ENCODE measurements around the gene PLD4.
A peak's percentile ranks its signal among the peaks of the same experiment; 100 is the strongest.

PLD4 gene

DNA sequence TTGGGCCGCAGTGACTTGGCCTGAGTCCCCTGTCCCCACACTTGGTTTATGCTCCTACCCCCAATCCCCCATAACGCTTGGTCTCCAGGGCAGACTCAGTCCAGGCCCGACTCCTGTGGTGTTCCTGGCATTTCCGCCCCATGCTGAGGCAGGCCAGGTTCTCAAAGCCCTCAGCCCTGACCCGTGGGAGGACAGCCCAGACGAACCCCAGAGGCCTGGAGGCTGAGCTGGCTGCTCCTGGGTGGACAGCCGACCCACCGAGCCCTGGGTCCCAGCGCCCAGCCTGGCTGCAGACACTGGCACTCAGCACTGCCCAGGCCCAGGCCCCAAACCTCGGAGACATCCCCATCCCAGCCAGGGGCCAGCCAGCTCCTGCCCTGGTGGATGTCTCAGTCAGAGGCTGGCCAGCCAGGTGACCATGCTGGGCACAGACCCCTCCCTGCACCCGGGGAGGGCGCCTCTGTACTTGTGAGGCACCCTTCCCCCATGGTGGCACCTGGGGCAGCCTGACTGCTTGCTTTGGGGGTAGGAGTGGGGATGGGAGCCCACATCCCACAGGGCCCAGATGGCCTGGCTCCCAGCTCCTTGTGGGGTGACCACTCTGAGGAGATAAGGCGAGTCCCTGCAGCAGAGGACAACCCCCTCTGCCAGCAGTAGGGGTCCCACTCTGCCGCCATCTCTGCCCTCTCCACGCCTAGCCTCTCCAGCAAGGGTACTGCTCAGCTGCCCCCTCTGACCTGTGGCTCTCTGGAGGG is 1.4 kb downstream of the PLD4 start:
- Histone ChIP-seq H3K27me3 (ENCODE audit: insufficient read depth, low read length) (peaks cover 7% of the 10 kb centered on the region), H3K27ac (ENCODE audit: low read depth, low read length) (no peak overlapping the region), H4K91ac (ENCODE audit: low read depth, low read length) (no peak overlapping the region), H3K4me1 (ENCODE audit: control insufficient read depth in 1 of 2, insufficient read depth in 2 of 2, low read length in 2 of 2) (no peaks in the 10 kb centered on the region), H3K18ac (ENCODE audit: low read length) (no peak overlapping the region), H3K4me2 (ENCODE audit: low read length) (no peak overlapping the region), H3K79me1 (ENCODE audit: low read length) (no peaks in the 10 kb centered on the region), H3K14ac (ENCODE audit: low read length) (no peak overlapping the region), H2AK5ac (ENCODE audit: low read length) (no peak overlapping the region), H3K23ac (ENCODE audit: low read length) (no peak overlapping the region), H3K36me3 (ENCODE audit: control insufficient read depth in 1 of 2, insufficient read depth in 2 of 2, low read length in 2 of 2) (no peaks in the 10 kb centered on the region), H4K12ac (ENCODE audit: low read depth, low read length) (no peak overlapping the region), H2BK5ac (ENCODE audit: low read depth, low read length, poor library complexity) (no peak overlapping the region), H2BK120ac (ENCODE audit: insufficient read depth, low read length, poor library complexity) (no peak overlapping the region), H2AFZ (ENCODE audit: insufficient read depth, low read length, poor library complexity) (no peak overlapping the region), H3K79me2 (ENCODE audit: control insufficient read depth, insufficient read depth, low read length, poor library complexity) (no peaks in the 10 kb centered on the region), H4K8ac (ENCODE audit: low read depth, low read length) (no peak overlapping the region), H3K4ac (ENCODE audit: low read depth, low read length) (no peak overlapping the region), H2BK12ac (ENCODE audit: low read length) (no peak overlapping the region), H3K9ac (ENCODE audit: low read length) (no peak overlapping the region), H3K9me3 (ENCODE audit: insufficient read depth, low read depth, low read length) (peaks cover 8% of the 10 kb centered on the region), H3K4me3 (ENCODE audit: low read depth, low read length) (no peak overlapping the region)
- no peak for DNase-seq
- no CpG with 5 or more reads among the region's 15 CpGs for WGBS (ENCODE audit: extremely low coverage, insufficient coverage, insufficient read length)

GRCh38 chr14:104926619-104927431 is 2.1 kb downstream of the PLD4 start:
- no peaks in the 10 kb centered on the region for H3K79me1 ChIP-seq (ENCODE audit: low read length)
- H2BK12ac ChIP-seq (ENCODE audit: low read length), result no peak overlapping the region
- no peaks in the 10 kb centered on the region for H3K79me2 ChIP-seq (ENCODE audit: control insufficient read depth, insufficient read depth, low read length, poor library complexity)
- H3K18ac ChIP-seq (ENCODE audit: low read length), result no peak overlapping the region
- H2BK5ac ChIP-seq (ENCODE audit: low read depth, low read length, poor library complexity), result no peak overlapping the region
- no peak overlapping the region for H3K9ac ChIP-seq (ENCODE audit: low read length)
- H3K14ac ChIP-seq (ENCODE audit: low read length), result no peak overlapping the region
- H3K23ac ChIP-seq (ENCODE audit: low read length), result no peak overlapping the region
- no peak overlapping the region for H4K12ac ChIP-seq (ENCODE audit: low read depth, low read length)
- no peaks in the 10 kb centered on the region for H3K36me3 ChIP-seq (ENCODE audit: control insufficient read depth in 1 of 2, insufficient read depth in 2 of 2, low read length in 2 of 2)
- H2BK120ac ChIP-seq (ENCODE audit: insufficient read depth, low read length, poor library complexity), result no peak overlapping the region
- H3K27ac ChIP-seq (ENCODE audit: low read depth, low read length), result no peak overlapping the region
- no peaks in the 10 kb centered on the region for H3K4me1 ChIP-seq (ENCODE audit: control insufficient read depth in 1 of 2, insufficient read depth in 2 of 2, low read length in 2 of 2)
- WGBS (ENCODE audit: extremely low coverage, insufficient coverage, insufficient read length), result no CpG with 5 or more reads among the region's 21 CpGs
- no peak for DNase-seq
- no peak overlapping the region for H3K4me2 ChIP-seq (ENCODE audit: low read length)
- H4K8ac ChIP-seq (ENCODE audit: low read depth, low read length), result no peak overlapping the region
- no peak overlapping the region for H2AFZ ChIP-seq (ENCODE audit: insufficient read depth, low read length, poor library complexity)
- no peak overlapping the region for H4K91ac ChIP-seq (ENCODE audit: low read depth, low read length)
- no peak overlapping the region for H2AK5ac ChIP-seq (ENCODE audit: low read length)
- no peak overlapping the region for H3K4ac ChIP-seq (ENCODE audit: low read depth, low read length)
- H3K4me3 ChIP-seq (ENCODE audit: low read depth, low read length), result no peak overlapping the region
- peaks cover 9% of the 10 kb centered on the region for H3K9me3 ChIP-seq (ENCODE audit: insufficient read depth, low read depth, low read length)
- peaks cover 14% of the 10 kb centered on the region for H3K27me3 ChIP-seq (ENCODE audit: insufficient read depth, low read length)

GRCh38 chr14:104927432-104927816 is 2.7 kb downstream of the PLD4 start:
- H3K36me3 ChIP-seq (ENCODE audit: control insufficient read depth in 1 of 2, insufficient read depth in 2 of 2, low read length in 2 of 2), result no peaks in the 10 kb centered on the region
- no peak overlapping the region for H3K9ac ChIP-seq (ENCODE audit: low read length)
- H4K8ac ChIP-seq (ENCODE audit: low read depth, low read length), result no peak overlapping the region
- H3K4ac ChIP-seq (ENCODE audit: low read depth, low read length), result no peak overlapping the region
- H4K12ac ChIP-seq (ENCODE audit: low read depth, low read length), result no peak overlapping the region
- no peak overlapping the region for H2AK5ac ChIP-seq (ENCODE audit: low read length)
- H3K79me2 ChIP-seq (ENCODE audit: control insufficient read depth, insufficient read depth, low read length, poor library complexity), result no peaks in the 10 kb centered on the region
- no peak overlapping the region for H2AFZ ChIP-seq (ENCODE audit: insufficient read depth, low read length, poor library complexity)
- H3K27ac ChIP-seq (ENCODE audit: low read depth, low read length), result no peak overlapping the region
- no peak overlapping the region for H3K18ac ChIP-seq (ENCODE audit: low read length)
- peaks cover 0 to 2% of the 10 kb centered on the region in 2 experiments for H3K4me1 ChIP-seq (ENCODE audit: control insufficient read depth in 1 of 2, insufficient read depth in 2 of 2, low read length in 2 of 2)
- H2BK12ac ChIP-seq (ENCODE audit: low read length), result no peak overlapping the region
- no peak overlapping the region for H3K4me2 ChIP-seq (ENCODE audit: low read length)
- H3K9me3 ChIP-seq (ENCODE audit: insufficient read depth, low read depth, low read length), result peaks cover 9% of the 10 kb centered on the region
- H3K23ac ChIP-seq (ENCODE audit: low read length), result no peak overlapping the region
- DNase-seq, result peak in 1 of 2 donors; percentile 25
- no peaks in the 10 kb centered on the region for H3K79me1 ChIP-seq (ENCODE audit: low read length)
- no peak overlapping the region for H3K4me3 ChIP-seq (ENCODE audit: low read depth, low read length)
- H2BK5ac ChIP-seq (ENCODE audit: low read depth, low read length, poor library complexity), result no peak overlapping the region
- WGBS (ENCODE audit: extremely low coverage, insufficient coverage, insufficient read length), result no CpG with 5 or more reads among the region's 10 CpGs
- H4K91ac ChIP-seq (ENCODE audit: low read depth, low read length), result no peak overlapping the region
- no peak overlapping the region for H3K14ac ChIP-seq (ENCODE audit: low read length)
- peaks cover 20% of the 10 kb centered on the region for H3K27me3 ChIP-seq (ENCODE audit: insufficient read depth, low read length)
- no peak overlapping the region for H2BK120ac ChIP-seq (ENCODE audit: insufficient read depth, low read length, poor library complexity)

GRCh38 chr14:104927901-104928300 is 3.2 kb downstream of the PLD4 start:
- H3K27ac ChIP-seq (ENCODE audit: low read depth, low read length), result no peak overlapping the region
- WGBS (ENCODE audit: extremely low coverage, insufficient coverage, insufficient read length), result no CpG with 5 or more reads among the region's 8 CpGs
- peaks cover 12% of the 10 kb centered on the region for H3K9me3 ChIP-seq (ENCODE audit: insufficient read depth, low read depth, low read length)
- H4K12ac ChIP-seq (ENCODE audit: low read depth, low read length), result no peak overlapping the region
- DNase-seq, result no peak
- H3K4ac ChIP-seq (ENCODE audit: low read depth, low read length), result no peak overlapping the region
- H3K4me1 ChIP-seq (ENCODE audit: control insufficient read depth in 1 of 2, insufficient read depth in 2 of 2, low read length in 2 of 2), result peaks cover 0 to 2% of the 10 kb centered on the region in 2 experiments
- no peak overlapping the region for H3K23ac ChIP-seq (ENCODE audit: low read length)
- H3K79me2 ChIP-seq (ENCODE audit: control insufficient read depth, insufficient read depth, low read length, poor library complexity), result no peaks in the 10 kb centered on the region
- no peaks in the 10 kb centered on the region for H3K79me1 ChIP-seq (ENCODE audit: low read length)
- H3K14ac ChIP-seq (ENCODE audit: low read length), result no peak overlapping the region
- H3K4me3 ChIP-seq (ENCODE audit: low read depth, low read length), result no peak overlapping the region
- H3K36me3 ChIP-seq (ENCODE audit: control insufficient read depth in 1 of 2, insufficient read depth in 2 of 2, low read length in 2 of 2), result no peaks in the 10 kb centered on the region
- no peak overlapping the region for H4K91ac ChIP-seq (ENCODE audit: low read depth, low read length)
- no peak overlapping the region for H2AK5ac ChIP-seq (ENCODE audit: low read length)
- no peak overlapping the region for H3K18ac ChIP-seq (ENCODE audit: low read length)
- H3K9ac ChIP-seq (ENCODE audit: low read length), result no peak overlapping the region
- peaks cover 25% of the 10 kb centered on the region for H3K27me3 ChIP-seq (ENCODE audit: insufficient read depth, low read length)
- no peak overlapping the region for H2AFZ ChIP-seq (ENCODE audit: insufficient read depth, low read length, poor library complexity)
- no peak overlapping the region for H2BK12ac ChIP-seq (ENCODE audit: low read length)
- H3K4me2 ChIP-seq (ENCODE audit: low read length), result no peak overlapping the region
- no peak overlapping the region for H2BK120ac ChIP-seq (ENCODE audit: insufficient read depth, low read length, poor library complexity)
- no peak overlapping the region for H4K8ac ChIP-seq (ENCODE audit: low read depth, low read length)
- no peak overlapping the region for H2BK5ac ChIP-seq (ENCODE audit: low read depth, low read length, poor library complexity)
